C4-2B (cell line): Measurements from ENCODE around the gene CRB1.

Experiments
- ZFX ChIP-seq: fragments of 450-650 bp; IDR thresholded peaks from 2 replicates; pipeline ENCODE4 v1.6.1; 2017
- TF ChIP-seq, protein P1 (sequence below): fragments of 450-650 bp; conservative IDR thresholded peaks from 2 replicates; pipeline ENCODE4 v1.5.1; 2017; ENCODE audit warnings: mild to moderate bottlenecking

DNA sequence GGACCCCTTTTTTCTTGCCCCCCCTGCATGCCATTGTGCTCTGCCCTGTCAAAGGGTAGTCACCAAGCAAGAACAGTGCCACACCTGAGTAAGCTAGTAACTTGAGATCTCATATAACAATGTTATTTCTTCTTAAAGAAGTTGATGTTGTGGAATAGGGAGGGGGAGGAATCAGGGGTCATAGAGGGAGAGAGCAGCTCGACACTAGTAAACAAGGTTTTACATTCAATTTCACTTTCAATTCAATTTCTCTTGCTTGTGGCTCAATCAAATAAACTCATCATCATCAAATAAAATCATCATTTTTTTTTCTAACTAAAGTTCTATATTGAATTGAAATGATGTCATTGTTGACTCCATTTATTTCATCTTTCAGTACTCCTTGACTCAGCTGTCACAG, 106.4 kb downstream of the CRB1 start:
- TF ChIP-seq, protein P1, sequence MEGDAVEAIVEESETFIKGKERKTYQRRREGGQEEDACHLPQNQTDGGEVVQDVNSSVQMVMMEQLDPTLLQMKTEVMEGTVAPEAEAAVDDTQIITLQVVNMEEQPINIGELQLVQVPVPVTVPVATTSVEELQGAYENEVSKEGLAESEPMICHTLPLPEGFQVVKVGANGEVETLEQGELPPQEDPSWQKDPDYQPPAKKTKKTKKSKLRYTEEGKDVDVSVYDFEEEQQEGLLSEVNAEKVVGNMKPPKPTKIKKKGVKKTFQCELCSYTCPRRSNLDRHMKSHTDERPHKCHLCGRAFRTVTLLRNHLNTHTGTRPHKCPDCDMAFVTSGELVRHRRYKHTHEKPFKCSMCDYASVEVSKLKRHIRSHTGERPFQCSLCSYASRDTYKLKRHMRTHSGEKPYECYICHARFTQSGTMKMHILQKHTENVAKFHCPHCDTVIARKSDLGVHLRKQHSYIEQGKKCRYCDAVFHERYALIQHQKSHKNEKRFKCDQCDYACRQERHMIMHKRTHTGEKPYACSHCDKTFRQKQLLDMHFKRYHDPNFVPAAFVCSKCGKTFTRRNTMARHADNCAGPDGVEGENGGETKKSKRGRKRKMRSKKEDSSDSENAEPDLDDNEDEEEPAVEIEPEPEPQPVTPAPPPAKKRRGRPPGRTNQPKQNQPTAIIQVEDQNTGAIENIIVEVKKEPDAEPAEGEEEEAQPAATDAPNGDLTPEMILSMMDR, result no peak
- no peak for TF ChIP-seq ZFX
